ENCODE results near the gene NR2F1-AS1.

DNA sequence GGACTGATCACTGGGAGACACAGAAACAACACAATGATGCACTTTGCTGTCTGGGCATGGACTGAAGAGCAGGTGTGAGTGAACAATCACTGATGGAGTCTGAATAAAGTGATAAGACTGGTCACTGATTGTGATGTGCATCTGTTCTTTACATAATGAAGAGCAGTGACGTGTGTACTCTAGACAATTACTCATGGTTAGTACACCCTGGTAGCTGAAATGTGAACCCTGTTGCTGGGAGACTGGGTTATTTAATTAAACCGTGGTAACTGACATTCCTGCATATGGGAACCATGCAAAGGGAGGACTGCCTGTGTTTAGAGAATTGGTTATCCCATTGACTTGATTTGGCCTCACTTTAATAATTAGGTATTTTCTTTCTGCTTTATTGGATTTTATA is 202.9 kb downstream of the NR2F1-AS1 start:
- TF ChIP-seq, protein P1, sequence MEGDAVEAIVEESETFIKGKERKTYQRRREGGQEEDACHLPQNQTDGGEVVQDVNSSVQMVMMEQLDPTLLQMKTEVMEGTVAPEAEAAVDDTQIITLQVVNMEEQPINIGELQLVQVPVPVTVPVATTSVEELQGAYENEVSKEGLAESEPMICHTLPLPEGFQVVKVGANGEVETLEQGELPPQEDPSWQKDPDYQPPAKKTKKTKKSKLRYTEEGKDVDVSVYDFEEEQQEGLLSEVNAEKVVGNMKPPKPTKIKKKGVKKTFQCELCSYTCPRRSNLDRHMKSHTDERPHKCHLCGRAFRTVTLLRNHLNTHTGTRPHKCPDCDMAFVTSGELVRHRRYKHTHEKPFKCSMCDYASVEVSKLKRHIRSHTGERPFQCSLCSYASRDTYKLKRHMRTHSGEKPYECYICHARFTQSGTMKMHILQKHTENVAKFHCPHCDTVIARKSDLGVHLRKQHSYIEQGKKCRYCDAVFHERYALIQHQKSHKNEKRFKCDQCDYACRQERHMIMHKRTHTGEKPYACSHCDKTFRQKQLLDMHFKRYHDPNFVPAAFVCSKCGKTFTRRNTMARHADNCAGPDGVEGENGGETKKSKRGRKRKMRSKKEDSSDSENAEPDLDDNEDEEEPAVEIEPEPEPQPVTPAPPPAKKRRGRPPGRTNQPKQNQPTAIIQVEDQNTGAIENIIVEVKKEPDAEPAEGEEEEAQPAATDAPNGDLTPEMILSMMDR (IDR thresholded peaks at IDR 0.05; ENCODE audit: low read depth, low read length, missing input control), result no peak
- TF ChIP-seq ATF3 (IDR thresholded peaks at IDR 0.05) (no peak), HNF4G (IDR thresholded peaks at IDR 0.05) (no peak), REST (IDR thresholded peaks at IDR 0.05) (no peak), EGR1 (IDR thresholded peaks at IDR 0.05; ENCODE audit: low read depth in 2 of 2) (no peak), JUND (IDR thresholded peaks at IDR 0.05) (no peak), GABPA (IDR thresholded peaks at IDR 0.05 in 1 of 2, conservative IDR thresholded peaks at IDR 0.05 in 1 of 2) (no peak), SP1 (IDR thresholded peaks at IDR 0.05) (no peak), RXRA (IDR thresholded peaks at IDR 0.05) (no peak)
